Measurements from ENCODE around the gene DUSP8. TPM values are rescaled to one million over a fixed set of nuclear protein-coding genes. Genes with fewer than 3 reads are reported as not detected.
"Not testable (repeated sequence)": the region's sequence is repeated elsewhere in the genome, so short reads cannot be mapped to it uniquely, and the experiment has no call there.

DUSP8 gene
- total and polyA plus RNA-seq, 7 donors, result 0.66 to 12.7 (median 4.4) TPM

DNA sequence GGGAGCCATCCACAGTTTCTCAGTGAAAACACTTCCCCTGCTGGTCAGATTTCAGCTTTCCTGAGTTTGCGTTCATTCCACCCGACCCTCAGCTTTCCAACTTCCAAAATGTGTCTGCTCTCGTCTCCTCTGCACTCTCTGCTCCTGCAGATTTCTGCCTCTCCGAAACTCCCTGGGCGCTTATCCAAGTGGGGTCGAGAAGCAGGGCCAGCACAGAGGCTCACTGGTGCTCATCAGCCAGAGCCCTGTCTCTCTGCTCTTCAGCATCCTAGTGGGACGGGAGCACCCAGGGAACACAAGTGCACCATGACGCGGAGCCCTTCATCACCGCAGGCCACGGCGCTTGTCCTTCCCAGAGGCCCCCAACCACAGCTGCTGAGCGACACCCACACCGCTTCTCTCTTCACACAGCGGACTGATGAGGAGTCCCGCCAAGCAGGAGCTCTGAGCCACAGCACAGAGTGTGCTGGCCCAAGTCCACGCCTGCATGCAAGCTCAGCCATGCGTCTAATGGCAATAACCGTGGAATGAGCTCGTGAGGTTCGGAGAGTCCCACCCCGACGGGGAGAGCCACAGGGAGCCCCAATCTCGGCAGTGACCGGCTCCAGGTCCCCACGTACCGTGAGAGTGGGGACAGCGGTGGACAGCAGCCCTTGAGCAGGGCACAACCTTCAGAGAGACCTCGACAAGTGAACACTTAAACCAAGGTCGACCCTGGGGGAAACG lies 57.6 kb downstream of the DUSP8 start:
- intact Hi-C loops (cut with DNase I), result loop anchor here (1.0 to 2.0 kb wide), 3 partner anchors 54 to 311 kb away; no protein-coding TSS in a partner anchor
- peak overlapping the region in 3 of 4 donors; percentile 39 to 56 (median 44) for H3K27ac ChIP-seq
- peak; percentile 84 for DNase-seq
- H3K27me3 ChIP-seq, result no peaks in the 10 kb centered on the region
- H3K36me3 ChIP-seq, result no peaks in the 10 kb centered on the region
- H3K4me1 ChIP-seq, result peaks cover 0 to 64% (median 53%) of the 10 kb centered on the region in 4 donors
- H3K9me3 ChIP-seq, result no peaks in the 10 kb centered on the region
- TF ChIP-seq POLR2AphosphoS5 (IDR thresholded peaks at IDR 0.05) (no peak), EP300 (IDR thresholded peaks at IDR 0.05) (no peak), POLR2A (IDR thresholded peaks at IDR 0.05) (no peak)
- TF ChIP-seq, protein P1, sequence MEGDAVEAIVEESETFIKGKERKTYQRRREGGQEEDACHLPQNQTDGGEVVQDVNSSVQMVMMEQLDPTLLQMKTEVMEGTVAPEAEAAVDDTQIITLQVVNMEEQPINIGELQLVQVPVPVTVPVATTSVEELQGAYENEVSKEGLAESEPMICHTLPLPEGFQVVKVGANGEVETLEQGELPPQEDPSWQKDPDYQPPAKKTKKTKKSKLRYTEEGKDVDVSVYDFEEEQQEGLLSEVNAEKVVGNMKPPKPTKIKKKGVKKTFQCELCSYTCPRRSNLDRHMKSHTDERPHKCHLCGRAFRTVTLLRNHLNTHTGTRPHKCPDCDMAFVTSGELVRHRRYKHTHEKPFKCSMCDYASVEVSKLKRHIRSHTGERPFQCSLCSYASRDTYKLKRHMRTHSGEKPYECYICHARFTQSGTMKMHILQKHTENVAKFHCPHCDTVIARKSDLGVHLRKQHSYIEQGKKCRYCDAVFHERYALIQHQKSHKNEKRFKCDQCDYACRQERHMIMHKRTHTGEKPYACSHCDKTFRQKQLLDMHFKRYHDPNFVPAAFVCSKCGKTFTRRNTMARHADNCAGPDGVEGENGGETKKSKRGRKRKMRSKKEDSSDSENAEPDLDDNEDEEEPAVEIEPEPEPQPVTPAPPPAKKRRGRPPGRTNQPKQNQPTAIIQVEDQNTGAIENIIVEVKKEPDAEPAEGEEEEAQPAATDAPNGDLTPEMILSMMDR (IDR thresholded peaks at IDR 0.05), result no peak
- no peak overlapping the region for H3K4me3 ChIP-seq
- WGBS, 2 donors, result 88 to 91% methylated on average over 31 of the region's 31 CpGs

DNA sequence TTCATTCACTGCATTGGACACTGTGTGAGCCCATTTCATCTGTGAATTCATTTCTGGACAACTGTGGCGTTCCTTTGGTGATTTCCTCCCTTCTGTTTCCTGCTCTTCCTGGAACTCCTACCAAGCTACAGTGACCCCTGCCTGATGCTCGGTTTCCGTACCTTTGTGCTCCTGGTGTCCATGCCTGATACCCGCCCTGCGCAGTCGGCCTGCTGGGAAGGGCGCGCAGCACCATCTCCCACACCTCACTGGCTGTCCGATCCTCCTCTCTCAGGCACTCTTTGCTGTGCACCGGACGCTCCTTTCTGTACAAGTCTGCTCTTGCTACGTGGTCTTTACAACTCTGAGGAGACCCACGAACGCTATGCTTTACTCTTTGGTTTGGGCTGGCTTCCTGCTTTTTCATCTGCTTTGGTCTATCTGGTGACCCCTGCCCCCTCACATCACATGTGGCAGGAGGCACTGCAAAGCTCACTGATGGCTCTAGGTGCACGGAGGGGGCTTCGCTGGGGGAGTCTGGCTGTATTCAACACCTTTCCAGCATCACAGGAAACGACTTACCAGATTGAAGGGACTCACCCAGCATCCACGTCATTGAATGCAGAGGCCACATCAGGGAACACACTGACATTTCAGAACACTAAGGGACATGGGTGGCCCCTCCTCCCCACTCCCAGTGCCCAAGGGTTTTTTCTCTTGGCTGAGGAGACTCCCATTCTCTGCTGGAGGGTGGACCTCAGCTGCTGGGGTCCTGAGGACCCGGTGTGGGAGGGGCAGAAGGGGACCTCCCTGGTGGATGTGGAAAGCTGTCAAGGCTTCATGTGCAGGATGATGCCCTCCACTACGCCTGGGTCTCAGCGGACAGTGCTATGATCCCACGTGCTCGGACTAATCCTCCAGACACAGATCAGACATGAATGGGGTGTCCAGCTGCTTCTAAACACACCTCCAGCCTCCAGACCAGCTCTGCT lies 58.5 kb downstream of the DUSP8 start:
- TF ChIP-seq, protein P1 (IDR thresholded peaks at IDR 0.05), result no peak
- intact Hi-C loops (cut with DNase I), result loop anchor here (2.0 kb wide), 2 partner anchors 53 to 61 kb away; no protein-coding TSS in a partner anchor
- WGBS, 2 donors, result 81 to 85% methylated on average over 23 of the region's 23 CpGs
- H3K4me3 ChIP-seq, result no peak overlapping the region
- no peak for DNase-seq
- H3K27ac ChIP-seq, result peak overlapping the region in 3 of 4 donors; percentile 39 to 56 (median 44)
- H3K27me3 ChIP-seq, result no peaks in the 10 kb centered on the region
- H3K36me3 ChIP-seq, result no peaks in the 10 kb centered on the region
- H3K9me3 ChIP-seq, result no peaks in the 10 kb centered on the region
- H3K4me1 ChIP-seq, result peaks cover 0 to 73% (median 62%) of the 10 kb centered on the region in 4 donors

DNA sequence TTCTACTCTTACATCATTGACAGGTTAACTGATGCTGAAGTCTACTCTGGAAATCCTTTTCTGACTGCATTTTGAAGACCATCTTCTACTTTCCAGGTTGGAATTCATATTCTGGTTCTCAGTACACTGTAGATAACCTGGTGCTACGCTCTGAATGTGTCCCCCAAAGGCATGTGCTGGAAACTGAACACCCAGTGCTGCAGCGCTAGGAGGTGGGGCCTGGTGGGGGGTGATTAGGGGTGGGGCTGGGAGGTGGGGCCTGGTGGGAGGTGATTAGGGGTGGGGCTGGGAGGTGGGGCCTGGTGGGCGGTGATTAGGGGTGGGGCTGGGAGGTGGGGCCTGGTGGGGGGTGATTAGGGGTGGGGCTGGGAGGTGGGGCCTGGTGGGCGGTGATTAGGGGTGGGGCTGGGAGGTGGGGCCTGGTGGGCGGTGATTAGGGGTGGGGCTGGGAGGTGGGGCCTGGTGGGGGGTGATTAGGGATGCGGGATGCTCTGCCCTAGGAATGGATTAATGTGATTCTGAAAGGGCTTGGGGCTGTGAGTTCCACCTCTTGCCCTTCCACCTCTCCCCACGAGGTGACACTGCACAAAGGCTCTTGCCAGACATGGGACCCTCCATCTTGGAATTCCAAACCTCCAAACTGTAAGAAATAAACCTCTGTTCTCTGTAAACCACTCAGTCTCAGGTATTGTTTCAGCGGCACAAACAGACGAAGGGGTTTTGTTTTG lies 59.4 kb downstream of the DUSP8 start:
- DNase-seq; H3K9me3 ChIP-seq; intact Hi-C loops (cut with DNase I); H3K27ac ChIP-seq; H3K36me3 ChIP-seq; H3K27me3 ChIP-seq; H3K4me3 ChIP-seq: not testable (repeated sequence)
- WGBS, 2 donors, result 63 to 76% methylated on average over 9 of the region's 9 CpGs
- peaks cover 0 to 77% (median 71%) of the 10 kb centered on the region in 4 donors for H3K4me1 ChIP-seq

DNA sequence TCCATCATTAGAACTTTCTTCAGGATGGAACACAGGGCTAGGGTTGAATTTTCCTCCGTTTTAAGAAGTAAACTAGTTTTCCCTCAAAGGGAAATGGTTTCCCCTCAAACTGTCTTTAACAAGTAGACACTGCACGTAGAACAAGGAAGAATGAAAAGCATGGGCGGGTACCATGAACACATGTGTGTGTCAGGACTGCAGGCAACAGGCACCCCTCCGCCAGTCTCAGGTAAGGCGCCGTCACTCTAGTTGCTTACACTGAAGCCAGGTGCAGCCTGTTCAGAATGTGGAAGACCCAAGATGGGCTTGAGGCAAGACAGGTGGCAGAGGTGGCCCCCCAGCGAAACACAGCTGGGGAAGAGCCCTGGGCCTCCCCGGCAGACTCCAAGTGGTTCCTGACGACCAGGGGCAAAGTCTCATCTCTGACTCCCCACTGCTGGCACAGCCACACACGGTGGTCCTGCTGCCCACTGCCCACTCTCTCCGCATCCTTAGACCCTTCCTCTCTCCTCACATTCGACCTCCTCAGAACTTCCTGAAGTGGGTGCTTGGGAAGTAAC lies 60.1 kb downstream of the DUSP8 start:
- H3K4me1 ChIP-seq, result peaks cover 0 to 77% (median 72%) of the 10 kb centered on the region in 4 donors
- TF ChIP-seq POLR2AphosphoS5 (IDR thresholded peaks at IDR 0.05) (no peak), EP300 (IDR thresholded peaks at IDR 0.05) (no peak), POLR2A (IDR thresholded peaks at IDR 0.05) (no peak)
- TF ChIP-seq, protein P1 (IDR thresholded peaks at IDR 0.05), result no peak
- H3K4me3 ChIP-seq, result no peak overlapping the region
- DNase-seq, result no peak
- H3K36me3 ChIP-seq, result no peaks in the 10 kb centered on the region
- H3K9me3 ChIP-seq, result no peaks in the 10 kb centered on the region
- WGBS, 2 donors, result 74 to 82% methylated on average over 12 of the region's 12 CpGs
- no peaks in the 10 kb centered on the region for H3K27me3 ChIP-seq
- intact Hi-C loops (cut with DNase I), result no loop called here
- H3K27ac ChIP-seq, result no peak overlapping the region

All from sigmoid colon (tissue), 7 donors.